ENCODE measurements around the gene ATRNL1. TPM values are rescaled to one million over a fixed set of nuclear protein-coding genes. Genes with fewer than 3 reads are reported as not detected.

ATRNL1 gene
- polyA plus RNA-seq, 1 of the 3 experiments (the other 2 are of a cell fraction): 0.67 TPM

GRCh38 chr10:115250784-115251183 lies 157.6 kb downstream of the ATRNL1 start:
- no peak overlapping the region for H3K4me2 ChIP-seq
- H3K4me3 ChIP-seq (ENCODE audit: low read depth in 2 of 2, low read length in 1 of 2): no peak overlapping the region
- H3K79me2 ChIP-seq (ENCODE audit: insufficient read depth): no peaks in the 10 kb centered on the region
- H3K9me2 ChIP-seq: no peaks in the 10 kb centered on the region
- 51% methylated on average over 3 of the region's 3 CpGs for WGBS (ENCODE audit: low lambda C conversion rate)
- DNase-seq: no peak
- no peaks in the 10 kb centered on the region for H3K27me3 ChIP-seq (ENCODE audit: insufficient read depth)
- no peaks in the 10 kb centered on the region for H3F3A ChIP-seq (replicated peaks; ENCODE audit: insufficient read depth)
- CTCF ChIA-PET: no interaction called here
- POLR2A ChIA-PET: no interaction called here
- no peak overlapping the region for H2AFZ ChIP-seq (ENCODE audit: low read depth)
- no peak for TF ChIP-seq TAF1 (IDR thresholded peaks at IDR 0.05; ENCODE audit: borderline replicate concordance, low read depth, low read length)
- no peak for TF ChIP-seq NFIC (IDR thresholded peaks at IDR 0.05; ENCODE audit: borderline replicate concordance)
- no peak for TF ChIP-seq ZBTB33 (IDR thresholded peaks at IDR 0.05; ENCODE audit: borderline replicate concordance, low read depth)
- TF ChIP-seq TEAD4 (IDR thresholded peaks at IDR 0.05; ENCODE audit: borderline replicate concordance, insufficient read depth): no peak
- TF ChIP-seq, protein P1, sequence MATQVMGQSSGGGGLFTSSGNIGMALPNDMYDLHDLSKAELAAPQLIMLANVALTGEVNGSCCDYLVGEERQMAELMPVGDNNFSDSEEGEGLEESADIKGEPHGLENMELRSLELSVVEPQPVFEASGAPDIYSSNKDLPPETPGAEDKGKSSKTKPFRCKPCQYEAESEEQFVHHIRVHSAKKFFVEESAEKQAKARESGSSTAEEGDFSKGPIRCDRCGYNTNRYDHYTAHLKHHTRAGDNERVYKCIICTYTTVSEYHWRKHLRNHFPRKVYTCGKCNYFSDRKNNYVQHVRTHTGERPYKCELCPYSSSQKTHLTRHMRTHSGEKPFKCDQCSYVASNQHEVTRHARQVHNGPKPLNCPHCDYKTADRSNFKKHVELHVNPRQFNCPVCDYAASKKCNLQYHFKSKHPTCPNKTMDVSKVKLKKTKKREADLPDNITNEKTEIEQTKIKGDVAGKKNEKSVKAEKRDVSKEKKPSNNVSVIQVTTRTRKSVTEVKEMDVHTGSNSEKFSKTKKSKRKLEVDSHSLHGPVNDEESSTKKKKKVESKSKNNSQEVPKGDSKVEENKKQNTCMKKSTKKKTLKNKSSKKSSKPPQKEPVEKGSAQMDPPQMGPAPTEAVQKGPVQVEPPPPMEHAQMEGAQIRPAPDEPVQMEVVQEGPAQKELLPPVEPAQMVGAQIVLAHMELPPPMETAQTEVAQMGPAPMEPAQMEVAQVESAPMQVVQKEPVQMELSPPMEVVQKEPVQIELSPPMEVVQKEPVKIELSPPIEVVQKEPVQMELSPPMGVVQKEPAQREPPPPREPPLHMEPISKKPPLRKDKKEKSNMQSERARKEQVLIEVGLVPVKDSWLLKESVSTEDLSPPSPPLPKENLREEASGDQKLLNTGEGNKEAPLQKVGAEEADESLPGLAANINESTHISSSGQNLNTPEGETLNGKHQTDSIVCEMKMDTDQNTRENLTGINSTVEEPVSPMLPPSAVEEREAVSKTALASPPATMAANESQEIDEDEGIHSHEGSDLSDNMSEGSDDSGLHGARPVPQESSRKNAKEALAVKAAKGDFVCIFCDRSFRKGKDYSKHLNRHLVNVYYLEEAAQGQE (IDR thresholded peaks at IDR 0.05; ENCODE audit: low read depth, low read length): no peak
- no peak for TF ChIP-seq RXRA (IDR thresholded peaks at IDR 0.05; ENCODE audit: borderline replicate concordance, low read depth)
- no peak for TF ChIP-seq USF2 (IDR thresholded peaks at IDR 0.05; ENCODE audit: borderline replicate concordance, low read depth, low read length)
- TF ChIP-seq CTCF (IDR thresholded peaks at IDR 0.05): no peak
- no peak for TF ChIP-seq RFX5 (IDR thresholded peaks at IDR 0.05; ENCODE audit: low read length)
- no peak for TF ChIP-seq POLR2AphosphoS5 (IDR thresholded peaks at IDR 0.05; ENCODE audit: low read depth, low read length)
- no peak for TF ChIP-seq FOXJ3 (CRISPR knock-in tag; IDR thresholded peaks at IDR 0.05)
- TF ChIP-seq CHD2 (IDR thresholded peaks at IDR 0.05; ENCODE audit: low read length, partially characterized antibody): no peak
- no peak for TF ChIP-seq USF1 (IDR thresholded peaks at IDR 0.05; ENCODE audit: borderline replicate concordance, low read depth)
- no peak for TF ChIP-seq YY1 (IDR thresholded peaks at IDR 0.05; ENCODE audit: low read depth)
- TF ChIP-seq PBX3 (IDR thresholded peaks at IDR 0.05): no peak
- TF ChIP-seq RCOR1 (IDR thresholded peaks at IDR 0.05; ENCODE audit: low read length): no peak
- TF ChIP-seq, protein P2, sequence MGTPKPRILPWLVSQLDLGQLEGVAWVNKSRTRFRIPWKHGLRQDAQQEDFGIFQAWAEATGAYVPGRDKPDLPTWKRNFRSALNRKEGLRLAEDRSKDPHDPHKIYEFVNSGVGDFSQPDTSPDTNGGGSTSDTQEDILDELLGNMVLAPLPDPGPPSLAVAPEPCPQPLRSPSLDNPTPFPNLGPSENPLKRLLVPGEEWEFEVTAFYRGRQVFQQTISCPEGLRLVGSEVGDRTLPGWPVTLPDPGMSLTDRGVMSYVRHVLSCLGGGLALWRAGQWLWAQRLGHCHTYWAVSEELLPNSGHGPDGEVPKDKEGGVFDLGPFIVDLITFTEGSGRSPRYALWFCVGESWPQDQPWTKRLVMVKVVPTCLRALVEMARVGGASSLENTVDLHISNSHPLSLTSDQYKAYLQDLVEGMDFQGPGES (IDR thresholded peaks at IDR 0.05; ENCODE audit: low read depth, low read length): no peak
- no peak for TF ChIP-seq FOSL2 (IDR thresholded peaks at IDR 0.05; ENCODE audit: borderline replicate concordance, low read depth)
- TF ChIP-seq MEF2A (IDR thresholded peaks at IDR 0.05; ENCODE audit: borderline replicate concordance, low read depth): no peak
- no peak for TF ChIP-seq MXI1 (IDR thresholded peaks at IDR 0.05; ENCODE audit: low read depth, low read length)
- H3K9ac ChIP-seq: no peak overlapping the region
- no peaks in the 10 kb centered on the region; a peak in 1 of 4 replicates for H3K4me1 ChIP-seq (ENCODE audit: control insufficient read depth in 1 of 2, insufficient read depth in 2 of 2, low read depth in 1 of 2, low read length in 1 of 2)
- no peaks in the 10 kb centered on the region for H4K20me1 ChIP-seq (ENCODE audit: insufficient read depth)
- H3K9me3 ChIP-seq: no peaks in the 10 kb centered on the region
- H3K27ac ChIP-seq (ENCODE audit: low read depth in 2 of 2, low read length in 1 of 2): no peak overlapping the region
- H3K36me3 ChIP-seq (replicated peaks in 1 of 2; ENCODE audit: control insufficient read depth in 1 of 2, insufficient read depth in 2 of 2, low read length in 1 of 2): no peaks in the 10 kb centered on the region
